Activated CD8-positive, alpha-beta memory T cell treated with anti-CD3 and anti-CD28 coated beads for 1 hour (primary cell): ENCODE data around the gene LCE1B.

ENCODE experiments used
- DNase-seq, 2 donors: peaks; one replicate each; pipeline ENCODE4 v3.0.0-alpha.2; 2020; ENCODE audit warnings: low read depth in 1 of 2; ENCODE audit errors: extremely low read depth in 1 of 2

Gene LCE1B

GRCh38 chr1:152860129-152860528, 48.4 kb downstream of the LCE1B start:
- no peak for DNase-seq

DNA sequence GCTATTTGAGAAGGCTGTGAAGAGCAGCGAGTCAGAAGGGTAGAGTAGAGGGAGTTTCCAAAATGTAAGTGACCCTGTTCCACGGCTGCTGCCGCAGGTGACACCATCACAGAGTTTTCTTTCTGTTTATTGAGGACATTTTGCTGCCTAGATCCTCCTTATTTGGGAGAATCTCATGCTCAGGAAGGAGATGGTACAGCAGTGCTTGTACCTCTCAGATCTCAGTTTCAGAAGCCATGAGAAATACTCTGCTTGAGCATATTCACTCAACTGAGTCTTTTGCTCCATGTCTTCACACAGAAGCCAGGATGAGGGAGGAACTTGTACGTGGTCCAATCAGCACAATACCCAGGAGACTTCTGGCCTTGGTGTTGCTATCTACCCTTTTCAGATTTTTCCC, 49.6 kb downstream of the LCE1B start:
- no peak for DNase-seq
